ENCODE data around the gene LNPEP. TPM values are rescaled to one million over a fixed set of nuclear protein-coding genes. Genes with fewer than 3 reads are reported as not detected.

The LNPEP gene
- total RNA-seq, 1 donor, result 36.1 TPM

Small RNA genes lying within 50 kb of the gene (small RNA-seq; reads per million reads assigned to genes)
- not detected for gene RF00019

Other genes with a start within 250 kb of the LNPEP start
- gene ERAP1, start 128.1 kb upstream of the LNPEP start, total RNA-seq, result 68.7 TPM
- 9.7 TPM for gene ERAP2, start 59.6 kb upstream of the LNPEP start, total RNA-seq
- gene LIX1, start 206.5 kb downstream of the LNPEP start, total RNA-seq, result not detected
- gene RIOK2, start 247.2 kb downstream of the LNPEP start, total RNA-seq, result 7.3 TPM

All from hematopoietic multipotent progenitor cell (in vitro differentiated cells).